HG03432 (cell line): Measurements from ENCODE around the gene RARRES2.

Source experiments
- ATAC-seq: cut with Tn5 transposase; IDR thresholded peaks from one replicate; pipeline ENCODE4 v1.9.1; 2021; ENCODE audit warnings: mild to moderate bottlenecking, moderate library complexity; ENCODE audit not compliant: unreplicated experiment

Gene RARRES2

GRCh38 chr7:150363370-150363769, 21.9 kb upstream of the RARRES2 start:
- ATAC-seq: no peak

- ATAC-seq: no peak
Observed at GRCh38 chr7:150361807-150362621, 20.6 kb upstream of the RARRES2 start.

GRCh38 chr7:150361402-150361801, 20.0 kb upstream of the RARRES2 start:
- no peak for ATAC-seq

- ATAC-seq: no peak
Observed at GRCh38 chr7:150360363-150361058, 19.1 kb upstream of the RARRES2 start.

- no peak for ATAC-seq
Observed at GRCh38 chr7:150359622-150360362, 18.4 kb upstream of the RARRES2 start.

GRCh38 chr7:150358988-150359621, 17.7 kb upstream of the RARRES2 start:
- no peak for ATAC-seq

- no peak for ATAC-seq
Observed at GRCh38 chr7:150358433-150358832, 17.0 kb upstream of the RARRES2 start.

GRCh38 chr7:150357771-150358427, 16.5 kb upstream of the RARRES2 start:
- peak; percentile 11 for ATAC-seq

- peak; percentile 72 for ATAC-seq
Observed at GRCh38 chr7:150357270-150357669, 15.8 kb upstream of the RARRES2 start.

GRCh38 chr7:150356265-150356897, 15.0 kb upstream of the RARRES2 start:
- ATAC-seq: no peak

- no peak for ATAC-seq
Observed at GRCh38 chr7:150355666-150356059, 14.2 kb upstream of the RARRES2 start.

- no peak for ATAC-seq
Observed at GRCh38 chr7:150351587-150352194, 10.3 kb upstream of the RARRES2 start.

- ATAC-seq: no peak
Observed at GRCh38 chr7:150346922-150347321, 5.5 kb upstream of the RARRES2 start.

GRCh38 chr7:150345012-150345411, 3.6 kb upstream of the RARRES2 start:
- no peak for ATAC-seq

- no peak for ATAC-seq
Observed at GRCh38 chr7:150344299-150344698, 2.9 kb upstream of the RARRES2 start.

- no peak for ATAC-seq
Observed at GRCh38 chr7:150343225-150343624, 1.8 kb upstream of the RARRES2 start.

- no peak for ATAC-seq
Observed at GRCh38 chr7:150342121-150342408, 636 bp upstream of the RARRES2 start.

- no peak for ATAC-seq
Observed at GRCh38 chr7:150340875-150341262, 560 bp downstream of the RARRES2 start.

GRCh38 chr7:150340024-150340749, 1.2 kb downstream of the RARRES2 start:
- peak; percentile 35 for ATAC-seq
